ENCODE results near the gene C10orf90. TPM values are rescaled to one million over a fixed set of nuclear protein-coding genes. Genes with fewer than 3 reads are reported as not detected.

The C10orf90 gene
- total RNA-seq, 1 donor from 2014 or later: not detected

DNA sequence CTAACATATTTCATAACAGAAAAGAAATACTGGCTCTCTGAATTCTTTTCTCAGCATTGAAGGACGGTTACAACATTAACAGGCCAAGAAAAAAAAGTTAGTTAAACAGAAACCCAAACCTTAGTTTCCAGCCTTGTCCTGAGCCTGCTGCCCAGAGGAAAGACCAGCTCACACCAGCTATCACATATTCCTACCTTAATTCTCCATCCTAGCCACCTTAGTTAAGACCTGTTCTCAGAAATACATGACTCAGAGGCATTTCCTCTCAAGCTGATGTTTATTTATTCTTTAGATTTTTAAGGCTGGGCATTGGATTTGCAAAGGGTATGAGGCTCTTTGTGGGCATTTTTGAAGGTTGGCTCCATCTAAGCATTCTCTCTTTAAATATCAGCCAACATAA, 247.9 kb downstream of the C10orf90 start:
- no peak for TF ChIP-seq CTCF (IDR thresholded peaks at IDR 0.05)
- intact Hi-C loops (cut with micrococcal nuclease): no loop called here
- Mint-ChIP-seq H3K27ac (no peak overlapping the region), H3K36me3 (ENCODE audit: low read depth) (no peaks in the 10 kb centered on the region), H3K27me3 (no peaks in the 10 kb centered on the region), H3K4me1 (no peaks in the 10 kb centered on the region), H3K4me3 (no peak overlapping the region), H3K9me3 (peaks cover 19% of the 10 kb centered on the region)
- CTCF ChIA-PET: no interaction called here
- ATAC-seq (ENCODE audit: low read depth) (no peak), DNase-seq (no peak)
- POLR2A ChIA-PET: no interaction called here

DNA sequence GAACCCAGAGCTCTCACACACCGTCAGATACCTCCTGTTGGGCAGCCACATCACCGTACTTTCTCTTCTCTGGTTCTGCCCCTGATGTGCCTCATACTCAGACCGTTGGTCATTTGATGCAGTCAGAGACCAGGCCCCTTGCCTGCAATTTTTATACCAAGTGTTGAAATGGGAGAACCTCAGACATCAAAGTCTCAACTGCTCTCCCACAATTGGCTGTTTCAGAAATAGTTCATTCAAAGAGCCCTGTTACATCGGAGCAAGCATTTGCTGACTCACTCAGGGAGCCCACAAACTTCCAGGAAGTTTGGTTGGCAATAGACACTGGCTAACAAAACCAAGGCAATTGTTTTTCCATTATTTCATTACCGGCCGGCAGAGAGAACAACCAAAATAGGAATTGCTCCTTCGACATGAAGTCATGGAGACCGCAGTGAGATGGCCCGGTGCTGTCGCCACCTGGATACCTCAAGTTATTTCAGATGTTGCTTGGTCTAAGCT, 248.7 kb downstream of the C10orf90 start:
- ATAC-seq (ENCODE audit: low read depth) (no peak), DNase-seq (no peak)
- intact Hi-C loops (cut with micrococcal nuclease): no loop called here
- H3K9me3 Mint-ChIP-seq: peaks cover 19% of the 10 kb centered on the region
- ChIA-PET POLR2A (no interaction called here), CTCF (no interaction called here)
- no peaks in the 10 kb centered on the region for H3K27me3 Mint-ChIP-seq
- H3K4me3 Mint-ChIP-seq: no peak overlapping the region
- H3K4me1 Mint-ChIP-seq: no peaks in the 10 kb centered on the region
- no peaks in the 10 kb centered on the region for H3K36me3 Mint-ChIP-seq (ENCODE audit: low read depth)
- TF ChIP-seq CTCF (IDR thresholded peaks at IDR 0.05): no peak
- H3K27ac Mint-ChIP-seq: no peak overlapping the region

DNA sequence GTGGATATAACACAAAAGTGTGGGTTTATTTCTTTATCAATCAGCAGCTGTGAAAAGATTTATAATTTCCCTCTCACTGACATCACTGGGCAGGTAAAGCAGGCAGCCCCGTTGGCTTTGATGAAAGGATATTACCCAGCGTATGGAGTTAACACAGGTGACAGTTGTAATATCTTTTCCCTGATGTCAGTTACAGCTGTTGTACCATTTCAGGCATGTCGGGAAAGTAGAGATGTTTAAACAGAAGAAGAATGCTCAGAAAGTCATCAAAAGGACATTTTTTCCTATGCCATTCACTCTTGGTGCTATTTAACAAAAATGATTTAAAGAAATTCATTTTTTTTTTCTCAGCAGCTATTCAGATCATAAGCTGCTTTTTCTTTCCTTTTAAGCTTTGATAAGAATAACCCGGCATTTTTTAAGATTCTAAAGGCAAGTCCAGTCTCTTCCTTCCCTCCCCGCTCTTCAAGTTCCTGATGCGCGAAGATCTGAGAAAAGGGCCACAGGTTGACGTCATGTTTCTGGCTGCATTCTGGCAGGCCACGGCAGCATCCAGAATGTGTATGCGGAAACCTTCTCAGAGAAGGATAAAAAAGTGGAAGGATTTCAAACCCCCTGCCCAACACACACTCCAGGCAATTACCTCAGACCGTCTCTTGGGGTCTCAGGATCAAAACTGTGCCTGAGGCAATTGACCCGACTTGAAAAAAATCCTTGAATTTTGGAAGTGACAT, 249.8 kb downstream of the C10orf90 start:
- H3K27me3 Mint-ChIP-seq: no peaks in the 10 kb centered on the region
- no peak overlapping the region for H3K27ac Mint-ChIP-seq
- H3K4me1 Mint-ChIP-seq: no peaks in the 10 kb centered on the region
- no peak for TF ChIP-seq CTCF (IDR thresholded peaks at IDR 0.05)
- ATAC-seq (ENCODE audit: low read depth) (no peak), DNase-seq (no peak)
- H3K36me3 Mint-ChIP-seq (ENCODE audit: low read depth): no peaks in the 10 kb centered on the region
- POLR2A ChIA-PET: no interaction called here
- no peak overlapping the region for H3K4me3 Mint-ChIP-seq
- CTCF ChIA-PET: no interaction called here
- intact Hi-C loops (cut with micrococcal nuclease): no loop called here
- H3K9me3 Mint-ChIP-seq: peaks cover 19% of the 10 kb centered on the region

- intact Hi-C loops (cut with micrococcal nuclease): no loop called here
- H3K36me3 Mint-ChIP-seq (ENCODE audit: low read depth): no peaks in the 10 kb centered on the region
- ATAC-seq (ENCODE audit: low read depth) (no peak), DNase-seq (no peak)
- H3K27me3 Mint-ChIP-seq: no peaks in the 10 kb centered on the region
- no peak overlapping the region for H3K4me3 Mint-ChIP-seq
- ChIA-PET CTCF (no interaction called here), POLR2A (no interaction called here)
- peaks cover 9% of the 10 kb centered on the region for H3K9me3 Mint-ChIP-seq
- no peak overlapping the region for H3K27ac Mint-ChIP-seq
- H3K4me1 Mint-ChIP-seq: no peaks in the 10 kb centered on the region
- no peak for TF ChIP-seq CTCF (IDR thresholded peaks at IDR 0.05)
Measured at GRCh38 chr10:126417220-126417825, 253.2 kb downstream of the C10orf90 start.

- TF ChIP-seq CTCF (IDR thresholded peaks at IDR 0.05): no peak
- H3K27me3 Mint-ChIP-seq: peaks cover 2% of the 10 kb centered on the region
- ATAC-seq (ENCODE audit: low read depth) (no peak), DNase-seq (no peak)
- H3K36me3 Mint-ChIP-seq (ENCODE audit: low read depth): no peaks in the 10 kb centered on the region
- no peak overlapping the region for H3K27ac Mint-ChIP-seq
- POLR2A ChIA-PET: no interaction called here
- CTCF ChIA-PET: no interaction called here
- no peaks in the 10 kb centered on the region for H3K4me1 Mint-ChIP-seq
- no peak overlapping the region for H3K4me3 Mint-ChIP-seq
- no peaks in the 10 kb centered on the region for H3K9me3 Mint-ChIP-seq
- intact Hi-C loops (cut with micrococcal nuclease): no loop called here
Measured at GRCh38 chr10:126409821-126410220, 260.7 kb downstream of the C10orf90 start.
